HS-27A (cell line): ENCODE results near the gene ETV7.
"Not testable (repeated sequence)": the region's sequence is repeated elsewhere in the genome, so short reads cannot be mapped to it uniquely, and the experiment has no call there.

Experiments used
- DNase-seq: peaks from one replicate; pipeline ENCODE4 v3.0.0-alpha.2; 2012; ENCODE audit warnings: low read depth, missing footprints

The ETV7 gene

DNA sequence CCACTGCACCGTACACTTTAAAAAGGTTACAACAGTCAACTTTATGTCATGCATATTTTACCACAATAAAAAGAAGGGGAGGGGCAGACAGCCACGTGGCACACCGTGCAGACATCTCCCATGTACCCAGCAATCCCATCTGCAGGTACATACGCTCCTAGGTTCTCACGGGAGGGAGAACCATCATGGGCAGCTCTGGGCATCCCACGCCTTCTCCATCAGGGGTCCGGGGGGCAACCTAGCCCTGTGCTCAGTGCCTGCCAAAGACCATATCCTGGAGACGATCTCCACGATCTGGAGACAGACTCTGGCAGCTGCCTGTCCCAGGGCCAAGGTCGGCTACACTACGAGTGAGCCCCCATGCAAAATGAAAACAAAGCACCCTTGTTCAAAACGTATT lies 48.3 kb downstream of the ETV7 start:
- DNase-seq = no peak

GRCh38 chr6:36338223-36338622 lies 49.2 kb downstream of the ETV7 start:
- not testable (repeated sequence) for DNase-seq

DNA sequence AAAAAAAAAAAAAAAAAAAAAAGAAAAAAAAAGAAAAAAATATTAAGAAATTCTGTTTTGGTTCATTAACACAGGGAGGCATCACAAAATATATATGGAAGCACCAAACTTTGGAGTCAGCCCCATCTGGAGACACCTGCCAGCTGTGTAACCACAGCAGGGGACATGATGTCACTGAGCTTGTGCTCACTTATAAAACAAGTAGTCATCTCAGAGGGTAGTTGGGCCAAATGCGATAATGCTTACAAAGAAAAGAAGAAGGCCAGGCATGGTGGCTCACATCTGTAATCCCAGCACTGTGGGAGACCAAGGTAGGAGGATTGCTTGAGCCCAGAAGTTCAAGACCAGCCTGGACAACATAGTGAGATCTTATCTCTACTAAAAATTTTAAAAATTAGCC lies 49.7 kb downstream of the ETV7 start:
- DNase-seq = no peak

- no peak for DNase-seq
Measured at GRCh38 chr6:36336779-36337241, 50.7 kb downstream of the ETV7 start, which contains the start of gene BNIP5. Gene BNIP5, minus strand, starts transcription at chr6:36336888. Its CDS starts 6,198 bp downstream, at chr6:36330690.

DNA sequence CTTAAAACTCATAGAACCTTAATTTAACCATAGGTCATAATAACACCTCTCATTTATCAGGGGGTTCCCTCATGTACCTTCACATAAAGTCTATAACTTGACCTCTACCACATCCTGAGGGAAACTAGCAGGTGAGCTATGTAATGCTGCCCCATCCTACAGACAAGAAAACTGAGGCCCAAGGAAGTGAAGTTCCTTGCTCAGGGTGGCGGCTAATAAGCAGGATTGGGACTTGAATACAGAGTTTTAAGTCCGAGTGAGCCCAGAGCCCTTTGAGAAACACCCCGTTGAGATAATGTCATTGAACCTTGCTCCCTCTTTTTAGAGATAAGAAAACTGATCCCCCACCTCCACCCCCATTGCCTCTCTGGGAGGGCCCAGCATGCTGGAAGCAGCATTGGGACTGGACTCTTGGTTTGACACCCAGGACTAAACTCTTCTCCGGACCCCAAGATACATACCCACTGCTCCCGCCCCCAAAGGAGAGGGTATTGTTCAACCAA lies 51.2 kb downstream of the ETV7 start:
- DNase-seq = no peak

DNA sequence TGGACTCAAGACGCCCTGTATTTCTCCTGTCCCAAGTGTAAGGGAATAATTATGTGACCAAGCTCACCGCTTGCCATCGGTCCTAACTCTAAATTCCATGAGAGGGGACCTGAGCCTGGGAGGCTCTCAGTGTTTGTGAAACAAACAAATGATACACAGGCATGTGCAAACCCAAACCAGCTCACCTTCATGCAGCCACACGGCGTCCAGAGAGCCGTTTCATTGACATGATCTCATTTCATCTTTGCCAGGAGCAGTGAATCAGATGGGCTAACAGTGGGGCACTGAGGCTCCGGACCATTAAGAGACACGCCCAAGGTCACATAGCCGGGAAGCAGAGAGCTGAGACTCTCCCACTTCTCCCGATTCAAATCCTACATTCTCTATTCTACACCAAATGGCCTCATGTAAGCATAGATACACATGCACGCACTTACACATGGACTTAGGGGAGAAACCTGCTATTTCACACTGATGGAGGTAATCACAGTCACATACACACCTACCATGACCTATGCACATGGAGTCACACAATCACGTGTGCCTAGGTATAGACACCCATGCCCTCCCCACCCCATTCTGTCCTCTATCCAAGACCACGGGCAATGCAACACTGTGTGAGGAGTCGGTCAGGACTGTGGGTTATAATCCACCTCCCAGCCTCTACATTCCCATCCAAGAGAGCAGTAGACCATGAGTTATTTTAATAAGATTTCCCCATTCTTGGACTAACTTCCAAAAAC lies 51.8 kb downstream of the ETV7 start:
- no peak for DNase-seq

GRCh38 chr6:36334832-36335459 lies 52.5 kb downstream of the ETV7 start:
- DNase-seq = no peak

GRCh38 chr6:36333931-36334725 lies 53.3 kb downstream of the ETV7 start:
- DNase-seq = no peak

DNA sequence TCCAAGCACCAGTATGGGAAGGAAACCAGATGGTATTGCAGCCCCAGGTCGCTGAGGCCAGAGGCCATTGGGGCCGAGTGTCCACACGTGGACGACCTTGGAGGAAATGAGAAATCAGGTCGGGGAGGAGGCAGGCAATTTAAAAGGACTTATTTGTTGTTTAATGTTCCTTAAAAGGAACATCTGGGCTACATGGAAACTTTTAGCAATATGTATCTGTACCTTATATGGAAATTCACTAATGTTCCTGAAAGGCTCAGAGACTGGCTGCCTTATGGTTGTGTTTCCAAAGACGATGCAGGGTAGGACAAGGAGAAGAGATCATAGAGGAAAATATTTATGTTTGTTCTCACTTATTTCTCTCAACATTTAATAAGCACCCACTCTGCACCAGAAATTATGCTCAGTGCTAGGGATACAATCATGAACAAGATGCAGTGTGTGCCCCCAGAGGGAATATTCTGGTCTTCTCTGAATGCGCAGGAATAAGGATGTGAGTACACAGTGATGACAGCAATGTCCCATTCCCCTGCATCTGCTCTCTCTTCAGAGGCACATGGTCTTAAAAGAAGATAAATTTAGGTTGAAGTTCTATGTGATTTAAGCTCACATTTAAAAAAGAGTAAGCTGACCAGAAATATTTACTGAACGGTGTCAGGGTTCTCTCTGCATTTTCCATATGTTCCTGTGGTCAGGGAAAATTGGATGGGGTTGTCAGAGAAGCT lies 54.1 kb downstream of the ETV7 start:
- DNase-seq = no peak

DNA sequence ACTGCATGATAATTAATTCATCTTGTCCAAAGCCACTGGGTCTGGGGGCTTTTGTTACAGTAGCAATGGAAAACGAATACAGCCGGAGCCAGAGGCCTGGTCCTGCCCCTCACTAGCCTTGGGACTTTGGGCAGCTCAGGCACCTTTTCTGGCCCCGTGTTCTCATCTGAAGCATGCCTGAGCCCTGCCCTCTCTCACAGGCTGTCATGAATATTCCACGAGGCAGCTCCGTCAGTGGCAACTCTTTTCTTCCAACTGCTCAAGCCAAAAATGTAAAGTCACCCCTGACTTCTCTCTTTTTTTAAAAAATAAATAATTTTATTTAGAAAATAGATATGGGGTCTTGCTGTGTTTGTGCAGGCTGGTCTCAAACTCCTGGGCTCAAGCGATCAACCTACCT lies 56.1 kb downstream of the ETV7 start:
- no peak for DNase-seq

DNA sequence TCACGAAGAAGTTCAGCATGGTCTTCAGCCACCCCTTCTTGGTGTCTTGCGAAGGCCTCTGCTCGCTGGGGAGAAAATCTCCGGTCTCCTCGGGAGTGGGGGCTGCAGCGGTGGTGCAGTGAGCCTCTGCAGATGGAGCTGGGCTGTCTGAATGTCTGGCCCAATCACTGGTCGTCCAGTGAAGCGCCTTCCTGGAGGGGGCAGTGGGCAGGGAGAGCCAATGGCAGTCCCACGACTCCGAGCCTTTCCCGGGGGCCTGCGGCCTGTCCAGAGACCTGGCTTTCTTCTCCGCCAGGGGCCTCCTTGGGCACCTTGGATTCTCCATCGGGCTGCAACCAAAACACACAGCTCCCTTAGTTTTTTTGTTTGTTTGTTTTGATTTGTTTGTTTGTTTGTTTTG lies 57.1 kb downstream of the ETV7 start:
- DNase-seq = no peak

- DNase-seq = no peak
Measured at GRCh38 chr6:36329798-36330291, 57.6 kb downstream of the ETV7 start.

- DNase-seq = no peak
Measured at GRCh38 chr6:36328600-36328999, 58.9 kb downstream of the ETV7 start.

DNA sequence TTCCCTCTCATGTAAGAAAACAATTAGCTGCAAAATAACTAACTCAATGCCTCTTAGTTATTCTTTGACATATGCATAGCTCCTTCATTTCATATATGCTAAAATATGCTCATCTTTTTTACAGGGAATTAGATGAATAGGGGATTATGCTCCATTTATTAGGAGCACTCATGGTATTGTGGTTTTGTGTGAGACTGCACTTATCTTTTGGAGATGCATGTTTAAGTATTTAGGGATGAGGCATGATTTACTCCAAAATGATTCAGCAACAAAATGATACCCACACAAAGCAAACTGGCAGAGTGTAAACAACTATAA lies 59.6 kb downstream of the ETV7 start:
- DNase-seq = no peak

GRCh38 chr6:36327226-36327918 lies 60.1 kb downstream of the ETV7 start:
- DNase-seq = no peak

DNA sequence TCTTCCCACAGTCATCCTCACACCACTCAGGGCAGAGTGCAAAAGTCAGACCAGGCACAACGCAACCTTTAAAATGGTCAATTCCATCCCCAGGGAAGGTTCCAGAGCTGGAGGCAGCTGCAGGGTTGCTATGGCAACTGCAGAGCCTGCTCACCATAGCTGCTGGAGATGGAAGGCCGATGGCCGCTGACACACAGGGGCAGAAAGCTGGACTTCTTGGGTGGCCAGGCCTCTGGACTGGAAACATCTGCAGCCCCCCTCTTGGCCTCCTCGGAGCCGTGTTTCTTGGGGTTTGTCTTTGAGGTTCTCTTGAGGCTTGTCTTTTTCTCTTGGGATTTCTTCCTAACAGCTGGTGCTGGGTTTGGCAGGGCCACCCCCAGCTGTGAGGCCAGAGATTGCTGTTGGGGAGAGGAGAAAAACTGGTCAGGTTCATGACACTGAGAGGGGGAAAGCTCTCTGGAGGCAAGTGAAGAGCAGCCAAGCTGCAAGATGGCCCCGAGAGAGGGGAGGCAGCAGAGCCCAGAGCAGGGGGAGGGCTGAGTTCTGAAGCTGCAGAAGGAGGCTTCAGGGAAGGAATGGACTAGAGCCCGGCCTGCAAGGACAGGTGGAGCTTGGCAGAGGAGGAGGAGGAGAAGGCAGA lies 61.0 kb downstream of the ETV7 start:
- DNase-seq = no peak

DNA sequence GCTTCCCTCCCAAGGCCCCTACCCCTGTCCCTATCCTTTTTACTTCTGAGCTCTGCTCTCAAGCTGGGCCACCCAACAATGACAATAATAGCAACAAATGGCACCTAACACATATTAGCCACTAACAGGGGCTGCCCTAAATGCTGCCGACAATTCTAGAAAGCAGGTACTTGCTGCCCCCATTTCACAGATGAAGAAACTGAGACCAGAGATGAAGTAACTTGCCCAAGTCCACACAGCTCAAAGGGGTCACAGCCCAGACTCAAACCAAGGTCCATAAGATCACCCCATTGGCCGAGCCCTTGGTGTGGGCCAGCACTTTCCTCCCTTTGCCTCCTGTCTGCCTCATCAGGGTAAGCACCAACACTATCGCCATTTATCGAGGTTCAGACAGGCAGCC lies 62.8 kb downstream of the ETV7 start:
- DNase-seq = no peak

DNA sequence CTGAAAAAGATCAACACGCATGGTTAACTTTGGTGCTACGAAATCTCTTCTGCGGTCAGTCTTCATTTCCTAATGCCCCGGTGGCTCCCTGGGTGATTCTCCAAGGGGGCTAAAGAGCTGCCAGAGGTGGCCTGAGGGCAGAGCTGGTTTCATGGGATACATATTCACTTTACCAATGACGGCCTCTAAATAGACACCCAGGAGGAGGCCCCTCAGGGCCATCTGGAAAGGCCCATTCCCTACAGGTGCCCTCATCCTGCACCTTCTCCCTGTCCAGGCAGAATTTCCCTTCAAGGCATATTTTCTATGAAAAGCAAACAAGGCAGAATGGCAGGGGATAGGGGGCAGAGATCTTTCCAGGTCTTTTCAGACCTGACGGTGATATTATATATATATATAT lies 63.3 kb downstream of the ETV7 start:
- no peak for DNase-seq

DNA sequence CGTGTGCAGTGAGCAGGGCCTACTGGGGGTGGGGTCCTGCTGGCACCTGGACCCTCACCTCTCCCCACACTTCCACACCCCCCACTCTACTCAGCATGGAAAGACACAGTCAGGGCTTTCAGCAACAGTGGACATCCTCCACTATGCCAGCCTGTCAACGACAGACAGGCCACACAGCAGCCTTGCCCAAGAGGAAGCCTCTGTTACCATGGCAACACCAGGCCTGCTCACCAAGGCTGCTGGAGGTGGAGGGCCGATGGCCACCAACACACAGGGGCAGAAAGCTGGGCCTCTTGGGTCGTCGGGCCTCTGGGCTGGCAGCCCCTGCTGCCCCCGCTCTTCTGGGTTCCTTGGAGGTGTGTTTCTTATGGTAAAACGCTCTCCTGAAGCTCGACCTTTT lies 64.4 kb downstream of the ETV7 start:
- no peak for DNase-seq

- DNase-seq = no peak
Measured at GRCh38 chr6:36322591-36322990, 64.9 kb downstream of the ETV7 start.

DNA sequence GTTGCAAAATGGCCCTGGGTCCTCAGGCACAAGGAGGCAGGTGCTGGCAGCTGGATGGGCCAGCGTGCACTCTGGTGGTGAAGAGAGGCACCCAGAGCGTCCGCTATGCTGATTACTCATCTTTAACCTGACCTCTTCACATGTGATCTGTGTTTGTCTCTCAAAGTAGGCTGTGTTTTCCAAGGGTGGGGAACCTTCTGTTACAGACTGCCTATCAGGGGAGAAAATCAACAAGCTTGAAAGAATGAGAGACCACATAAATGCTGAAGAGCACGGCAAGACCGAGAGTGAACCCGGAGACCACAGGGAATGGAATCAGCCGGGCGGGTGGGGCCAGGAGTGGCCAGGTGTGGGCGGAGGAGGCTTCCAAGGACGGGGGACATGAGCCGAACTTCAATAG lies 67.0 kb downstream of the ETV7 start:
- no peak for DNase-seq
